Ishikawa (cell line): ENCODE measurements around the gene ASZ1.

Experiments used
- CEBPB ChIP-seq: IDR thresholded peaks from 2 replicates; pipeline ENCODE4 v1.6.1; 2012
- CREB1 ChIP-seq: IDR thresholded peaks from 2 replicates; pipeline ENCODE4 v1.6.1; 2012; ENCODE audit warnings: low read depth
- EGR1 ChIP-seq: IDR thresholded peaks from 2 replicates; pipeline ENCODE4 v1.6.1; 2012
- EP300 ChIP-seq: IDR thresholded peaks from 2 replicates; pipeline ENCODE4 v1.6.1; 2012; ENCODE audit warnings: borderline replicate concordance
- FOXM1 ChIP-seq: IDR thresholded peaks from 2 replicates; pipeline ENCODE4 v1.6.1; 2012; ENCODE audit warnings: low read depth, borderline replicate concordance
- RAD21 ChIP-seq: IDR thresholded peaks from 2 replicates; pipeline ENCODE4 v1.6.1; 2012; ENCODE audit warnings: low read depth
- TAF1 ChIP-seq: IDR thresholded peaks from 2 replicates; pipeline ENCODE4 v1.6.1; 2012; ENCODE audit warnings: low read depth, mild to moderate bottlenecking
- TCF12 ChIP-seq: IDR thresholded peaks from 2 replicates; pipeline ENCODE4 v1.6.1; 2012; ENCODE audit warnings: low read depth
- TEAD4 ChIP-seq: IDR thresholded peaks from 2 replicates; pipeline ENCODE4 v1.6.1; 2012
- USF1 ChIP-seq: IDR thresholded peaks from 2 replicates; pipeline ENCODE4 v1.6.1; 2012
- YY1 ChIP-seq: IDR thresholded peaks from 2 replicates; pipeline ENCODE4 v1.6.1; 2012; ENCODE audit warnings: low read depth
- ZBTB7A ChIP-seq: IDR thresholded peaks from 2 replicates; pipeline ENCODE4 v1.6.1; 2012; ENCODE audit warnings: low read depth
- TF ChIP-seq, protein P1 (sequence below): IDR thresholded peaks from 2 replicates; pipeline ENCODE4 v1.6.1; 2012
- TF ChIP-seq, protein P2 (sequence below): IDR thresholded peaks from 2 replicates; pipeline ENCODE4 v1.6.1; 2012; ENCODE audit warnings: low read depth, mild to moderate bottlenecking

- no peak for TF ChIP-seq YY1
- TF ChIP-seq EP300 = no peak
- TF ChIP-seq TCF12 = no peak
- TF ChIP-seq, protein P1, sequence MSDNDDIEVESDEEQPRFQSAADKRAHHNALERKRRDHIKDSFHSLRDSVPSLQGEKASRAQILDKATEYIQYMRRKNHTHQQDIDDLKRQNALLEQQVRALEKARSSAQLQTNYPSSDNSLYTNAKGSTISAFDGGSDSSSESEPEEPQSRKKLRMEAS = no peak
- TF ChIP-seq, protein P2, sequence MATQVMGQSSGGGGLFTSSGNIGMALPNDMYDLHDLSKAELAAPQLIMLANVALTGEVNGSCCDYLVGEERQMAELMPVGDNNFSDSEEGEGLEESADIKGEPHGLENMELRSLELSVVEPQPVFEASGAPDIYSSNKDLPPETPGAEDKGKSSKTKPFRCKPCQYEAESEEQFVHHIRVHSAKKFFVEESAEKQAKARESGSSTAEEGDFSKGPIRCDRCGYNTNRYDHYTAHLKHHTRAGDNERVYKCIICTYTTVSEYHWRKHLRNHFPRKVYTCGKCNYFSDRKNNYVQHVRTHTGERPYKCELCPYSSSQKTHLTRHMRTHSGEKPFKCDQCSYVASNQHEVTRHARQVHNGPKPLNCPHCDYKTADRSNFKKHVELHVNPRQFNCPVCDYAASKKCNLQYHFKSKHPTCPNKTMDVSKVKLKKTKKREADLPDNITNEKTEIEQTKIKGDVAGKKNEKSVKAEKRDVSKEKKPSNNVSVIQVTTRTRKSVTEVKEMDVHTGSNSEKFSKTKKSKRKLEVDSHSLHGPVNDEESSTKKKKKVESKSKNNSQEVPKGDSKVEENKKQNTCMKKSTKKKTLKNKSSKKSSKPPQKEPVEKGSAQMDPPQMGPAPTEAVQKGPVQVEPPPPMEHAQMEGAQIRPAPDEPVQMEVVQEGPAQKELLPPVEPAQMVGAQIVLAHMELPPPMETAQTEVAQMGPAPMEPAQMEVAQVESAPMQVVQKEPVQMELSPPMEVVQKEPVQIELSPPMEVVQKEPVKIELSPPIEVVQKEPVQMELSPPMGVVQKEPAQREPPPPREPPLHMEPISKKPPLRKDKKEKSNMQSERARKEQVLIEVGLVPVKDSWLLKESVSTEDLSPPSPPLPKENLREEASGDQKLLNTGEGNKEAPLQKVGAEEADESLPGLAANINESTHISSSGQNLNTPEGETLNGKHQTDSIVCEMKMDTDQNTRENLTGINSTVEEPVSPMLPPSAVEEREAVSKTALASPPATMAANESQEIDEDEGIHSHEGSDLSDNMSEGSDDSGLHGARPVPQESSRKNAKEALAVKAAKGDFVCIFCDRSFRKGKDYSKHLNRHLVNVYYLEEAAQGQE = no peak
- TF ChIP-seq TAF1 = no peak
- TF ChIP-seq RAD21 = no peak
- TF ChIP-seq CREB1 = no peak
- no peak for TF ChIP-seq TEAD4
- TF ChIP-seq USF1 = no peak
- TF ChIP-seq FOXM1 = no peak
- no peak for TF ChIP-seq CEBPB
- no peak for TF ChIP-seq EGR1
- TF ChIP-seq ZBTB7A = no peak
Observed at GRCh38 chr7:117375380-117375779, 51.9 kb downstream of the ASZ1 start.
